Measurements from ENCODE around the gene DLG2. TPM values are rescaled to one million over a fixed set of nuclear protein-coding genes. Genes with fewer than 3 reads are reported as not detected.
"Not testable (repeated sequence)": the region's sequence is repeated elsewhere in the genome, so short reads cannot be mapped to it uniquely, and the experiment has no call there.

Gene DLG2
- total RNA-seq, 1 experiment from 2014 or later, result 17.5 TPM

GRCh38 chr11:84847842-84848241 lies 779.3 kb downstream of the DLG2 start:
- no peaks in the 10 kb centered on the region for H3K36me3 Mint-ChIP-seq
- H3K27me3 Mint-ChIP-seq (ENCODE audit: low read depth), result no peaks in the 10 kb centered on the region
- H3K4me1 Mint-ChIP-seq, result 0 out of 2 replicates have a peak, but pooled peaks cover 2% of the 10 kb centered on the region
- POLR2A ChIA-PET, result no interaction called here
- no peak for ATAC-seq
- TF ChIP-seq ZBTB21 (CRISPR knock-in tag; IDR thresholded peaks at IDR 0.05; ENCODE audit: borderline replicate concordance) (no peak), CREB1 (CRISPR knock-in tag; IDR thresholded peaks at IDR 0.05) (no peak), KAT7 (CRISPR knock-in tag; IDR thresholded peaks at IDR 0.05; ENCODE audit: borderline replicate concordance) (no peak), ATF1 (CRISPR knock-in tag; IDR thresholded peaks at IDR 0.05) (no peak), E2F1 (CRISPR knock-in tag; IDR thresholded peaks at IDR 0.05) (no peak), SOX15 (CRISPR knock-in tag; IDR thresholded peaks at IDR 0.05) (no peak), EMX1 (CRISPR knock-in tag; IDR thresholded peaks at IDR 0.05) (no peak), FOXP1 (CRISPR knock-in tag; IDR thresholded peaks at IDR 0.05; ENCODE audit: borderline replicate concordance) (no peak), NR2C2 (CRISPR knock-in tag; IDR thresholded peaks at IDR 0.05) (no peak), NFE2L1 (CRISPR knock-in tag; IDR thresholded peaks at IDR 0.05) (no peak), TEAD1 (CRISPR knock-in tag; IDR thresholded peaks at IDR 0.05) (no peak), ZNF232 (CRISPR knock-in tag; IDR thresholded peaks at IDR 0.05) (no peak), ETV6 (CRISPR knock-in tag; IDR thresholded peaks at IDR 0.05) (no peak), ZNF138 (CRISPR knock-in tag; conservative IDR thresholded peaks at IDR 0.05) (no peak), SP1 (CRISPR knock-in tag; conservative IDR thresholded peaks at IDR 0.05) (no peak), ESRRA (CRISPR knock-in tag; IDR thresholded peaks at IDR 0.05; ENCODE audit: borderline replicate concordance) (no peak), ZNF671 (CRISPR knock-in tag; IDR thresholded peaks at IDR 0.05) (no peak), CREM (CRISPR knock-in tag; IDR thresholded peaks at IDR 0.05) (no peak)
- TF ChIP-seq, protein P1, sequence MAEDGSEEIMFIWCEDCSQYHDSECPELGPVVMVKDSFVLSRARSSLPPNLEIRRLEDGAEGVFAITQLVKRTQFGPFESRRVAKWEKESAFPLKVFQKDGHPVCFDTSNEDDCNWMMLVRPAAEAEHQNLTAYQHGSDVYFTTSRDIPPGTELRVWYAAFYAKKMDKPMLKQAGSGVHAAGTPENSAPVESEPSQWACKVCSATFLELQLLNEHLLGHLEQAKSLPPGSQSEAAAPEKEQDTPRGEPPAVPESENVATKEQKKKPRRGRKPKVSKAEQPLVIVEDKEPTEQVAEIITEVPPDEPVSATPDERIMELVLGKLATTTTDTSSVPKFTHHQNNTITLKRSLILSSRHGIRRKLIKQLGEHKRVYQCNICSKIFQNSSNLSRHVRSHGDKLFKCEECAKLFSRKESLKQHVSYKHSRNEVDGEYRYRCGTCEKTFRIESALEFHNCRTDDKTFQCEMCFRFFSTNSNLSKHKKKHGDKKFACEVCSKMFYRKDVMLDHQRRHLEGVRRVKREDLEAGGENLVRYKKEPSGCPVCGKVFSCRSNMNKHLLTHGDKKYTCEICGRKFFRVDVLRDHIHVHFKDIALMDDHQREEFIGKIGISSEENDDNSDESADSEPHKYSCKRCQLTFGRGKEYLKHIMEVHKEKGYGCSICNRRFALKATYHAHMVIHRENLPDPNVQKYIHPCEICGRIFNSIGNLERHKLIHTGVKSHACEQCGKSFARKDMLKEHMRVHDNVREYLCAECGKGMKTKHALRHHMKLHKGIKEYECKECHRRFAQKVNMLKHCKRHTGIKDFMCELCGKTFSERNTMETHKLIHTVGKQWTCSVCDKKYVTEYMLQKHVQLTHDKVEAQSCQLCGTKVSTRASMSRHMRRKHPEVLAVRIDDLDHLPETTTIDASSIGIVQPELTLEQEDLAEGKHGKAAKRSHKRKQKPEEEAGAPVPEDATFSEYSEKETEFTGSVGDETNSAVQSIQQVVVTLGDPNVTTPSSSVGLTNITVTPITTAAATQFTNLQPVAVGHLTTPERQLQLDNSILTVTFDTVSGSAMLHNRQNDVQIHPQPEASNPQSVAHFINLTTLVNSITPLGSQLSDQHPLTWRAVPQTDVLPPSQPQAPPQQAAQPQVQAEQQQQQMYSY (CRISPR knock-in tag; IDR thresholded peaks at IDR 0.05), result no peak
- H3K27ac Mint-ChIP-seq, result no peak overlapping the region
- no peaks in the 10 kb centered on the region for H3K9me3 Mint-ChIP-seq
- CTCF ChIA-PET, result no interaction called here
- H3K4me3 Mint-ChIP-seq, result no peak overlapping the region
- DNase-seq (ENCODE audit: low spot score), result no peak

GRCh38 chr11:84840201-84840600 lies 786.9 kb downstream of the DLG2 start:
- H3K27me3 Mint-ChIP-seq (ENCODE audit: low read depth); H3K9me3 Mint-ChIP-seq; H3K27ac Mint-ChIP-seq; DNase-seq (ENCODE audit: low spot score); ATAC-seq; POLR2A ChIA-PET; CTCF ChIA-PET; H3K4me3 Mint-ChIP-seq; H3K36me3 Mint-ChIP-seq; H3K4me1 Mint-ChIP-seq: not testable (repeated sequence)

DNA sequence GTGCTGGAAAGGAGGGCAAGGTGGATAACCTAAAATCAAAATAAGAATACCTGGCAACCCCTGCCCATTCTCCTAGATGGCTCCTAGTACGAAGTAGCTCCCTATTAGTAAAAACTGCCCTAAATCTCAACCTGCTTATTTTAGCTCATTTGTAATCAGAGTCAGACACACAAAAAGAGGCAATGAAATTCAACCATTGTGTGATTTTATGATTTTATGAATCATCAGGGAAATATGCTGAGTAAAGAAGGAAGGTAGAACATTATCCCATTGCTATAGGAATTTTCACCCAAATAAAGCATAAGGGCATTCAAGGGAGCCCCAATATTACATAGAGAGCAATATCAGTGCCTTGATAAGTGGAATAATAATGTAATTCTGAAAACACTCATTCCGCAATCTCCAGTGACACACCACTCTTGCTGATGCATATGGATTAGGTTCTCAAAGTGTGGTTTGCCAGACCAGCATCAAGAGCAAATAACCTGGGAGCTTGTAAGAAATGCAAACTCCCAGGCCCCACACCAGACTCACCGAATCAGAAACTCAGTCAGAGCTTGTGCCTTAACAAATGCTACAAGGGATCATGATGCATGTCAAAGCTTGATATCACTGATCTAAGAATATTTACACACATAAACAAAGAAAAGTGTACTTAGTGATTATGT lies 789.6 kb downstream of the DLG2 start:
- Mint-ChIP-seq H3K4me3 (no peak overlapping the region), H3K36me3 (no peaks in the 10 kb centered on the region), H3K27ac (no peak overlapping the region), H3K4me1 (no peaks in the 10 kb centered on the region), H3K9me3 (peaks cover 8% of the 10 kb centered on the region; the same call in 1 of the 2 replicates), H3K27me3 (ENCODE audit: low read depth) (no peaks in the 10 kb centered on the region)
- ChIA-PET POLR2A (interaction anchor here (0.7 kb wide), 1 partner anchor 1972 kb away, joined by 3 read pairs; no protein-coding TSS in a partner anchor), CTCF (no interaction called here)
- DNase-seq (ENCODE audit: low spot score), result no peak
- no peak for ATAC-seq
- no peak for TF ChIP-seq ZNF121 (CRISPR knock-in tag; IDR thresholded peaks at IDR 0.05)
- TF ChIP-seq, protein P2, sequence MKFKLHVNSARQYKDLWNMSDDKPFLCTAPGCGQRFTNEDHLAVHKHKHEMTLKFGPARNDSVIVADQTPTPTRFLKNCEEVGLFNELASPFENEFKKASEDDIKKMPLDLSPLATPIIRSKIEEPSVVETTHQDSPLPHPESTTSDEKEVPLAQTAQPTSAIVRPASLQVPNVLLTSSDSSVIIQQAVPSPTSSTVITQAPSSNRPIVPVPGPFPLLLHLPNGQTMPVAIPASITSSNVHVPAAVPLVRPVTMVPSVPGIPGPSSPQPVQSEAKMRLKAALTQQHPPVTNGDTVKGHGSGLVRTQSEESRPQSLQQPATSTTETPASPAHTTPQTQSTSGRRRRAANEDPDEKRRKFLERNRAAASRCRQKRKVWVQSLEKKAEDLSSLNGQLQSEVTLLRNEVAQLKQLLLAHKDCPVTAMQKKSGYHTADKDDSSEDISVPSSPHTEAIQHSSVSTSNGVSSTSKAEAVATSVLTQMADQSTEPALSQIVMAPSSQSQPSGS (CRISPR knock-in tag; IDR thresholded peaks at IDR 0.05; ENCODE audit: borderline replicate concordance, low read depth), result no peak
- TF ChIP-seq ZNF232 (CRISPR knock-in tag; IDR thresholded peaks at IDR 0.05), result no peak
- TF ChIP-seq JUN (CRISPR knock-in tag; IDR thresholded peaks at IDR 0.05), result no peak
- no peak for TF ChIP-seq AR (CRISPR knock-in tag; IDR thresholded peaks at IDR 0.05)
- no peak for TF ChIP-seq MYBL2 (CRISPR knock-in tag; IDR thresholded peaks at IDR 0.05)
- TF ChIP-seq ESRRA (CRISPR knock-in tag; IDR thresholded peaks at IDR 0.05; ENCODE audit: borderline replicate concordance), result no peak

Measured in WTC11 (cell line).